HG03108 (cell line): ENCODE results near the gene FGF22.
"Not testable (repeated sequence)": the region's sequence is repeated elsewhere in the genome, so short reads cannot be mapped to it uniquely, and the experiment has no call there.

ENCODE experiments used
- ATAC-seq: cut with Tn5 transposase; IDR thresholded peaks from one replicate; pipeline ENCODE4 v1.9.1; 2021; ENCODE audit warnings: moderate library complexity; ENCODE audit not compliant: unreplicated experiment

Gene FGF22

DNA sequence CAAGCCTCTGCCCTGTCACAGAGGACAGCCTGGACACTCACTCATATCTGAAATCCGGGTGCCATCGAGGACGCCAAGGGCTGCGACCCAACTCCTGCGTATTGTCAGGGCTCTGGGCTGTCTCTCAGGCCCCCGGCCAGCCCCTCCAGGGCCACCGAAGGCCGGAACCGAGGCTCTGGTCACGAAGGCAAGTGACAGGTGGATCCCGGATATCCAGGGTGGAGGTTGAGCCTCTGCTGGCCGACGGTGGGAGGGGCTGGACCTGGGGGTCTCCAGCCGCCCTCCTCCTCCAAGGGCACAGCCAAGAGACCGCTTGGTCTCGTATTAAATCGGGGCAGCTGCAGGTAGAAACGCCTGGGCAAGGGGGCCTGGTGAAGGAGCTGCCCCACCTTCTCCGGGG lies 17.9 kb downstream of the FGF22 start:
- no peak for ATAC-seq

DNA sequence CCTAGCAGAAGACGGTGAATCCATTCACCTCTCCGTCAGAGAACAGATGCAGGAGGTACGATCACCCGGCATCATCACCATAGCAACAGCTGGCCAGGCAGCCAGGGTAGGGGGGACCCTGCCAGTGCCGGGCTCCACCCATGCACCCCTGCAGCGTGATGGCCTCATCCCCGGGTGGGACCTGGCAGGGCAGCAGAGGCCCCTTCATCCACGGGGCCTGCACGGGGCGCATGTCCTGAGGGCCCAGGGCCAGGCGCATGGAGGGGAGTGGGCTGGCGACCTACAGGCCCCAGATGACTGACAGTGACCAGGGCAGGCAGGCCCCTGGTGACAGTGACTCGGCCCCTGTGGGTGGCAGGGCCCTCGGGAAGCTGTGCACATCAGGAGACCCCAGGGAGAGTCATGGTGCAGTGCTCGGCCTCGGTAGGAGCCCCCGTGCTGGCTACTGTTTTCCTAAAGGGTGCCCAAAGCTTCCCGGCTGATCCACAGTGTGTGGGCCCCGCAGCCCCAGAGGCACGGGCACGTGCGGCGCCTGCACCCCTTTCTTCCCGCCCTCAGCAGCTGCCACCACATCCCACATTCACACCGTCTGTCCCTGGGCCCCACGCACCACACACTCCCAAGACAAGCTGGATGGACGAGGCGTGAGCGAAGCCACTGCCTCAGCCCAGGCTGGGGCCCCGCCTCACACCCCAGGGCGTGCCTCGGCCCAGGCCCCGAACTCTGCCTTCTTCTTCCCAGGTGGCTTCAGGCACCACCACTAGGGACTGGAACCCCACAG lies 18.6 kb downstream of the FGF22 start:
- no peak for ATAC-seq

GRCh38 chr19:658916-659839 lies 19.5 kb downstream of the FGF22 start:
- ATAC-seq = no peak

DNA sequence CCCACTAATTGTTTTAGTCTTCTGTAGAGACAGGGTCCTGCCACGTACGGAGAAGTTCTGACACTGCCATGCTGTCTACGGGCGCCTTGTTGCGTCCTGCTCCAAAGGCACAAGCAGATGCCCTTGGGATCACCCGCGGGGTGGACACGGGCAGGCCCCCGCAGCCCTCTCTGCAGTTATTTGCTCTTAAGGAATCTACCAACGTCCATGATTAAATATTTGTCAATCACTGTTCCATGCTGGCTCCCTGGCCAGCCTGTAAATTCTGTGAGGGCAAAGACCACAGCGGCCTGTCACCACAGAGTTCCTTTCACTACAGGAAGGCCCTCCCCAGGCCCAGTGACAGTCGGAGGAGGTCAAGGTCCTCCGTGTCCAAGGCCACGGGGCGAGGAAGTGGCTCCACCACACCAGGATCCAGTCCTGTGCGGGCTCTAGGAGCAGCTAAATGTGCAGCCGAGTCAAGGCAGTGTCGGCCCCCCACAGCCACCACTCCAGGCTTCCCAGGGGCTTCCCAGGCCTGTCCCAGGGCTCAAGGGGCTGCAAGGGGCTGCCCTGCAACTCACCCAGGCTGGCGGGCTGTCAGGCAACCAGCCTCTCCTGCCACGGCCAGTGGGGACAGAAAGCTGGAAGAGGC lies 21.2 kb downstream of the FGF22 start:
- no peak for ATAC-seq

DNA sequence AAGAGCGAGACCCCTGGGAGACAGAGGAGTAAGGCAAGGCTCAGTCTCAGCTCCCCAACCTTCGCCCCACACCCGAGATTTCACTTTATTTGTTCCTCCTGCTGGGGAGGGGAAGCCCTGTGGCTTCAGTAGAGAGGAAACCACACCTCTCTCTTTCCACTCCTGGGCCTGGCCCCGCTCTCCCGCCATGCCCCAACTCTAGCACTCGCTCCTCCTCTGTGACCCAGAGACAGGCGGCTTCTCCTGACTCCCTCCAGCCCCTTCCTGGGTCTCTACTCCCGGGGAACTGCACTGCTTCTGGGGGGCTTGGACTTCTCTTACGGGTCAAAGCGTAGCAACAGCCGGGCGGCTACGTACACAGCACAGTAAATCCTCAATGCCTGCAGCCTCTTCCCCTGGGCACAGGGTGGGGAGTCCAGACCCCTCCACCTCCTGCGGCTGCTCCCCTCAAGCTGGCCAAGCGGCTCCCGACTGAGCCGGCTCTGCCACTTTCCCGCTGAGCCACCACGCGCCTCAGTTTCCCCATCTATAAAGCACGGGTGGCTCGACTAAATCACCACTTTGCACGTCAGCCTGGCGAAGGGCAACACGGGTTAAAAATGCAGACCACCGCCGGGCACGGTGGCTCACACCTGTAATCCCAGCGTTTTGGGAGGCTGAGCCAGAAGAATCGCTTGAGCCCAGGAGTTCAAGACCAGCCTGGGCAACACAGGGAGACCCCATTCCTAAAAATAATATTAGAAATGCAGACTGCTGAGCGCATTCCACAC lies 21.9 kb downstream of the FGF22 start:
- no peak for ATAC-seq

GRCh38 chr19:662207-662961 lies 22.7 kb downstream of the FGF22 start:
- peak; percentile 2 for ATAC-seq

GRCh38 chr19:662962-663681 lies 23.4 kb downstream of the FGF22 start, which contains the start of gene RNF126:
Gene RNF126 (minus strand): TSS chr19:663214. CDS start chr19:663121, 93 bp downstream.
- peak; percentile 47 for ATAC-seq

- no peak for ATAC-seq
Observed at GRCh38 chr19:663682-664117, 24.0 kb downstream of the FGF22 start.

DNA sequence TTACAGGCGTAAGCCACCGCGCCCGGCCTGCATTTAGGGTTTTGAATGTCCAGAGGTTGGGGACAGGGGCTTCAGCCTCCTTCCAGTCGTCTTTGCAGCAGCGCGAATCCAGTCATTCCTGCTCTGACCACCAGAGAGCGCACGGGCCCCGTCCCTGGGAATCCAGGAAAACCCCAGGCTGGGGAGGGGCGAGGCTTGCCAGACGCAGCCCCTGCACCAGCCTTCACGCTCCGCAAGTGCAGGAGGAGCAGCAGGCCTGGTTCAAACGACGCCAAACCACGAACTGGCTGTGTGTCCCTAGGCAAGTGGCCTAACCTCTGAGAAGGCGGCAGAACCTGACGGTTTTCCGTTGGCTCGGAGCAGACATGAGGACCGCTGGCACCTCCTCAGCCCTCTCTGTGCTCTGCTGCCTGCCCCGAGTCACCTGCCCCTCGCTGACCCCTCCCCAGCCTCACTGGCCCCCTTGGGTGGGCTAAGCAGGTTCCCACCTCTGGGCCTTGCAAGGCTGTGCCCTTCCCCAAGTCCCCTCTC lies 25.3 kb downstream of the FGF22 start:
- no peak for ATAC-seq

- ATAC-seq = not testable (repeated sequence)
Observed at GRCh38 chr19:666985-667573, 27.4 kb downstream of the FGF22 start.

DNA sequence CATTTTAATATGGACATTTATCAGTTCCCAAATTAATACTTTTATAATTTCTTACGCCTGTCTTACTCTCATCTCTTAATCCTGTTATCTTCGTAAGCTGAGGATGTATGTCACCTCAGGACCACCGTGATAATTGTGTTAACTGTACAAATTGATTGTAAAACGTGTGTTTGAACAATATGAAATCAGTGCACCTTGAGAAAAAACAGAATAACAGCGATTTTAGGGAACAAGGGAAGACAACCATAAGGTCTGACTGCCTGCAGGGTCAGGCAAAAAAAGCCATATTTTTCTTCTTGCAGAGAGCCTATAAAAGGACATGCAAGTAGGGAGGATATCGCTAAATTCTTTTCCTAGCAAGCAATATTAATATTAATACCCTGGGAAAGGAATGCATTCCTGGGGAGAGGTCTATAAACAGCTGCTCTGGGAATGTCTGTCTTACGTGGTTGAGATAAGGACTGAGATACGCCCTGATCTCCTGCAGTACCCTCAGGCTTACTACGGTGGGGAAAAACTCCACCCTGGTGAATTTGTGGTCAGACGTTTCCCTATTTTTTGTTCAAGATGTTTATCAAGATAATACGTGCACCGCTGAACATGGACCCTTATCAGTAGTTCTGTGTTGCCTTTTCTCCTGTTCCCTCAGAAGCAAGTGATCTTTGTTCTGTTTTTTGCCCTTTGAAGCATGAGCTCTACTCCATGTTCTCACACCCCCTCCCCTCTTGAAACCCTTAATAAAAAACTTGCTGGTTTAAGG lies 29.2 kb downstream of the FGF22 start:
- ATAC-seq = not testable (repeated sequence)

GRCh38 chr19:670609-671075 lies 31.0 kb downstream of the FGF22 start:
- ATAC-seq = no peak

- no peak for ATAC-seq
Observed at GRCh38 chr19:674282-675151, 34.8 kb downstream of the FGF22 start.

- ATAC-seq = no peak
Observed at GRCh38 chr19:676007-676338, 36.3 kb downstream of the FGF22 start.

DNA sequence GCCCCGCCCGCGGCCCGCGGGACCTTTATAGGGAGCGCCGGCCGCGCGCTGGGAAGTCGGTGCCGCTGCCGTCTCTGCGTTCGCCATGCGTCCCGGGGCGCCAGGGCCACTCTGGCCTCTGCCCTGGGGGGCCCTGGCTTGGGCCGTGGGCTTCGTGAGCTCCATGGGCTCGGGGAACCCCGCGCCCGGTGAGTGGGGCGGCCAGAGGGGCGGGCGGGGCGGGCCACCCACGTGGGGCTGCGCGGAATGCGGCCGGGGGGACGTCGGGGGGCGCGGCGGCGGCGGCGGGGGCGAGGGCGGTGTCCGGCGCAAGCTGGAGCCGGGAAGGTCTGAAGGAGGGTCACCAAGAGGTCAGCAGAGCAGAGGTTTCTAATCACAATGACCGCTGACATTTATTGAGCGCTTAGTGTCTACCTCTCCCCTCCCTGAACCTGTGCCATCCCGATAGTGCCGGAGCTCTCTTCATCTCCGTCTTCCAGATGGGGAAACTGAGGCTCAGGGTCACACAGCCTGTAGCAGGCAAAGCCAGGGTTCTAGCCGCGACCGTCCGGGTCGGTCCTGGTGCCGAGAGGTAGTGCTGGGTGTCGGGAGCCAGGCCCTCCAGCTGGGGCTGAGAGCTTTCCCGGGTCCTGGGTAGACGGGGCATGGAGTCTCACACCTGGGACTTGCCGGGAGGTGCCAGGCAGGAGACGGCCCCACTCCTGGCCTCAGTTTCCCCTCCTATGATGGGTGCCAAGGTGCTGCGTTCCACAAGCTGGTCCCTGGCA lies 36.8 kb downstream of the FGF22 start, which contains the start of gene FSTL3:
TSS of gene FSTL3 (plus strand) at position 54 of the 767 bp plus-strand sequence. CDS start at position 86, 32 bp downstream.
- ATAC-seq = no peak

DNA sequence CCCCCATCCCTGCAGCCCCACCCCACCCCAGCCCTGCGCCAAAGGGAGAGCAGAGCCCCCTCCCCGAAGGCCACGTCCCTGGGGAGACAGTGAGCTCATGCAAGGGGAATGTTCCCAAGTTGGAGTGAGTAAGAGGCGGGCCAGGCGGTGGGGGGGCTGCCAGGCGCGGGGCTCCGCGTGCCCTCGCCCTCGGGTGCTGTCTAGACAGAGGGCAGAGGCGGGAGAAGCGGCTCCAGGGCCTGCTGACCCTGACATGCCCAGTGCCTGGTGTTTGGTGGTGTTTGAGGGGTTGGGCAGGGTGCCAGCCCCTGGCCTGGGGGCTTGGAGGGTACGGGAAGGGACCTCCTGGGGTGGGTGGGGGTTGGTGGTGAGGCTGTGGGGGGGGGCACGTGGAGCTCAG lies 37.5 kb downstream of the FGF22 start:
- ATAC-seq = no peak
